GM23248 (cell line): ENCODE results near the gene CXCL1.

Source experiments
- EZH2 ChIP-seq: fragments of 200-600 bp; sonication (generic); IDR thresholded peaks from 2 replicates; pipeline ENCODE4 v1.6.1; 2018; ENCODE audit warnings: antibody characterized with exemption, mild to moderate bottlenecking; ENCODE audit not compliant: insufficient read depth, poor library complexity, severe bottlenecking
- EZH2phosphoT487 ChIP-seq: fragments of 200-600 bp; sonication (generic); IDR thresholded peaks from 2 replicates; pipeline ENCODE4 v1.6.1; 2018; ENCODE audit warnings: antibody characterized with exemption, moderate library complexity, mild to moderate bottlenecking, low read depth; ENCODE audit not compliant: insufficient read depth

DNA sequence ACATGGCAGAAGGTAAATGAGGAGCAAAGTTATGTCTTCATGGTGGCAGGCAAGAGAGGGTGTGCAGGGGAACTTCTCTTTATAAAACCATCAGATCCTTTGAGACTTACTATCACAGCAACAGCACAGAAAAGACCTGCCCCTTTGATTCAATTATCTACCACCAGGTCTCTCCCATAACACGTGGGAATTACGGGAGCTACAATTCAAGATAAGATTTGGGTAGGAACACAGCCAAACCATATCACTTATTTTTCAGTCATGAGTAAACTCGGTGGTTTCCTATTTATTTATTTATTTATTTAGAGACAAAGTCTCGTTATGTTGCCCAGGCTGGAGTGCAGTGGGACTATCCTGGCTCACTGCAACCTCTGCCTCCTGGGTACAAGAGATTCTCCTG is 22.1 kb downstream of the CXCL1 start:
- TF ChIP-seq EZH2phosphoT487 (no peak), EZH2 (no peak)
